Gastrocnemius medialis (tissue), 4 donors: Measurements from ENCODE around the gene AKAP8.

Experiments used
- CTCF ChIP-seq, 5 experiments: fragments of 450-650 bp in 3 of 5; fragments of 200-600 bp in 2 of 5; sonication (generic) in 2 of 5; IDR thresholded peaks in 4 of 5; conservative IDR thresholded peaks in 1 of 5; 1 replicate in 4 of 5; 2 replicates in 1 of 5; pipeline ENCODE4 v1.5.1; 2016 to 2019; ENCODE audit warnings: antibody characterized with exemption in 5 of 5, mild to moderate bottlenecking in 3 of 5, moderate library complexity in 3 of 5
- POLR2A ChIP-seq, 2 donors: fragments of 450-650 bp; IDR thresholded peaks; one replicate each; pipeline ENCODE4 v1.6.1; 2017; ENCODE audit warnings: antibody characterized with exemption in 2 of 2, mild to moderate bottlenecking in 2 of 2, moderate library complexity in 2 of 2

DNA sequence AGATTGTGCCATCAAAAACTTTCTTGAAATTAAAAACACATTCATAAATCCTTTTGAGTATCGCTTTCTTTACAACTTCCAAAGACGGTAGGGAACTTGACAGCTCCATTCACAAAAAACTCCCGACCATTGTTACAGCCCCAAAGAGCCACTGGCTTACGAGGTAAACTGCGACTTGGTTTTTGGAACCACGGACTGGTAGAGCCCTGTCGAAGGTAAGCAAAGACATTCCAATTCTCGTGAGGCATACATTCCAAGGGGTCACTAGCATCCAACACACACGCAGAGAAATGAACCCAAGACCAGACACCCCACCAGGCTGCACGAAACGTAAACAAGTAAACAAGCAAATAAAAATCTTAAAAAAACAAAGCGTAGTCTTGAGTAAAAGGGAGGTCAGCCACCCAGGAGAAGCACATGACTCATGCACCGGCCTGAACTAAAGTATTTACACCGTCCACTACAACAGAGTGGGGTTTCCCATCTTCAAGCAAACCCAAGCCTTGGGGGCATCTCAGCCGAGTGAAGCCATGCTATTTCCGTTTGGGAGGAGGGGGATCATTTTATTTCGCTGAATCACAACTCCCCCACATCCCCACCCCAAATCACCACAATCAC, 48.7 kb downstream of the AKAP8 start:
- TF ChIP-seq POLR2A (IDR thresholded peaks at IDR 0.05) (no peak), CTCF (IDR thresholded peaks at IDR 0.05 in 4 of 5, conservative IDR thresholded peaks at IDR 0.05 in 1 of 5) (no peak)
